NB4 (cell line): ENCODE results near the gene WDR31.

Source experiments
- MYC ChIP-seq: IDR thresholded peaks from 2 replicates; pipeline ENCODE4 v1.6.1; 2011; ENCODE audit warnings: low read depth, low read length
- POLR2A ChIP-seq: IDR thresholded peaks from 2 replicates; pipeline ENCODE4 v1.6.1; 2011; ENCODE audit warnings: mild to moderate bottlenecking; ENCODE audit not compliant: insufficient read length; ENCODE audit errors: extremely low read depth
- TF ChIP-seq, protein P1 (sequence below): IDR thresholded peaks from one replicate; pipeline ENCODE4 v1.5.1; 2012; ENCODE audit warnings: low read depth, low read length

DNA sequence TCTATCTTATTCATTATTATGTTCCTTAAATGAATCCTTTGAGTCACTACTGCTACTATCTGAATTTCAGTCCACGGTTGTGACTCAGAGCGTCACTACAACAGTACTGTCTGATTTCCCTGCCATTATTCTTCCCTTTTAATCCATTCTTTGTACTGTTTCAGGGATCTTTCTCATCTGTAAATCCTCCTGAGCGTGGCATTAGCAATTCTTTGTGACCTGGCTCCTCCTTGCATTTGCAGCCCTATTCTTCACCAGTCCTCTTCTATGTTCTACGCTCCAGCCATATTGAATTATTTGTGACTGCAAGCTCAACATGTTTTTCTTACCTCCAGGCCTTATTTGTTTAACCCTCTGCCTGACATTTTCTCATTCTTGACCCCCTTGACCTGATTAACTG lies 58.7 kb downstream of the WDR31 start:
- TF ChIP-seq, protein P1, sequence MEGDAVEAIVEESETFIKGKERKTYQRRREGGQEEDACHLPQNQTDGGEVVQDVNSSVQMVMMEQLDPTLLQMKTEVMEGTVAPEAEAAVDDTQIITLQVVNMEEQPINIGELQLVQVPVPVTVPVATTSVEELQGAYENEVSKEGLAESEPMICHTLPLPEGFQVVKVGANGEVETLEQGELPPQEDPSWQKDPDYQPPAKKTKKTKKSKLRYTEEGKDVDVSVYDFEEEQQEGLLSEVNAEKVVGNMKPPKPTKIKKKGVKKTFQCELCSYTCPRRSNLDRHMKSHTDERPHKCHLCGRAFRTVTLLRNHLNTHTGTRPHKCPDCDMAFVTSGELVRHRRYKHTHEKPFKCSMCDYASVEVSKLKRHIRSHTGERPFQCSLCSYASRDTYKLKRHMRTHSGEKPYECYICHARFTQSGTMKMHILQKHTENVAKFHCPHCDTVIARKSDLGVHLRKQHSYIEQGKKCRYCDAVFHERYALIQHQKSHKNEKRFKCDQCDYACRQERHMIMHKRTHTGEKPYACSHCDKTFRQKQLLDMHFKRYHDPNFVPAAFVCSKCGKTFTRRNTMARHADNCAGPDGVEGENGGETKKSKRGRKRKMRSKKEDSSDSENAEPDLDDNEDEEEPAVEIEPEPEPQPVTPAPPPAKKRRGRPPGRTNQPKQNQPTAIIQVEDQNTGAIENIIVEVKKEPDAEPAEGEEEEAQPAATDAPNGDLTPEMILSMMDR, result no peak
- no peak for TF ChIP-seq POLR2A
- no peak for TF ChIP-seq MYC
